PC-3 (cell line): ENCODE results near the gene ALG9. TPM values are rescaled to one million over a fixed set of nuclear protein-coding genes. Genes with fewer than 3 reads are reported as not detected.
A peak's percentile ranks its signal among the peaks of the same experiment; 100 is the strongest.

Source experiments
- ATAC-seq: fragments of 200-7000 bp; cut with Tn5 transposase; 2 replicates; pipeline ENCODE4 v1.9.1; 2020; ENCODE audit warnings: mild to moderate bottlenecking, moderate library complexity
- BruUV-seq: library from RNA; stranded (reverse); fragments of 400-500 nt; replicated peaks from 2 replicates; lab custom pipeline; 2021; lab: Mats Ljungman, UMichigan
- CTCF ChIA-PET: fragments of 300-600 bp; sonication (Branson Sonifier 250); formaldehyde crosslinking; loops from one replicate; lab custom pipeline; 2022; ENCODE audit warnings: antibody characterized with exemption; lab: Charles Lee
- POLR2A ChIA-PET: fragments of 300-600 bp; sonication (Branson Sonifier 250); formaldehyde crosslinking; loops from one replicate; lab custom pipeline; 2022; ENCODE audit warnings: antibody characterized with exemption; ENCODE audit not compliant: unreplicated experiment; lab: Charles Lee
- DNase-seq: peaks from one replicate; pipeline ENCODE4 v3.0.0-alpha.2; 2015
- H2AFZ ChIP-seq: fragments of 300-600 bp; sonication (generic); 2 replicates; pipeline ENCODE4 v1.6.0; 2016; ENCODE audit warnings: antibody characterized with exemption, low read length
- H3F3A ChIP-seq: fragments of 300-600 bp; sonication (generic); one replicate; pipeline ENCODE4 v1.6.0; 2017; ENCODE audit warnings: antibody characterized with exemption, low read length, control low read depth, mild to moderate bottlenecking; ENCODE audit not compliant: unreplicated experiment
- H3K27ac ChIP-seq: fragments of 300-600 bp; sonication (generic); 2 replicates; pipeline ENCODE4 v1.5.1; 2016; ENCODE audit warnings: mild to moderate bottlenecking, low read length
- H3K27me3 ChIP-seq: fragments of 300-600 bp; sonication (generic); 2 replicates; pipeline ENCODE4 v1.6.1; 2016; ENCODE audit warnings: low read length, mixed read lengths
- H3K36me3 ChIP-seq: fragments of 300-600 bp; sonication (generic); 2 replicates; pipeline ENCODE4 v1.6.1; 2016; ENCODE audit warnings: low read depth, mixed run types, low read length, mixed read lengths
- H3K4me1 ChIP-seq: fragments of 300-600 bp; sonication (generic); 2 replicates; pipeline ENCODE4 v1.5.1; 2016; ENCODE audit warnings: low read length; ENCODE audit not compliant: insufficient read depth
- H3K4me2 ChIP-seq: fragments of 300-600 bp; sonication (generic); 2 replicates; pipeline ENCODE4 v1.6.0; 2016; ENCODE audit warnings: low read length
- H3K4me3 ChIP-seq: fragments of 300-600 bp; sonication (generic); 2 replicates; pipeline ENCODE4 v1.5.1; 2016; ENCODE audit warnings: mild to moderate bottlenecking, low read length, mixed read lengths
- H3K79me2 ChIP-seq: fragments of 300-600 bp; sonication (generic); 2 replicates; pipeline ENCODE4 v1.6.1; 2017; ENCODE audit warnings: low read length, mixed read lengths
- H3K9ac ChIP-seq: fragments of 300-600 bp; sonication (generic); 2 replicates; pipeline ENCODE4 v1.6.0; 2016; ENCODE audit warnings: mild to moderate bottlenecking, low read length
- H3K9me2 ChIP-seq: fragments of 300-600 bp; sonication (generic); replicated peaks from 2 replicates; pipeline ENCODE4 v1.6.1; 2016; ENCODE audit warnings: mixed run types, low read length, mixed read lengths
- H3K9me3 ChIP-seq: fragments of 300-600 bp; sonication (generic); 2 replicates; pipeline ENCODE4 v1.6.1; 2016; ENCODE audit warnings: low read length, mixed read lengths
- H4K20me1 ChIP-seq: fragments of 300-600 bp; sonication (generic); 2 replicates; pipeline ENCODE4 v1.6.1; 2016; ENCODE audit warnings: low read length, mixed read lengths
- EZH2 ChIP-seq: fragments of 300-600 bp; sonication (generic); IDR thresholded peaks from one replicate; pipeline ENCODE4 v1.6.1; 2017; ENCODE audit warnings: antibody characterized with exemption, mild to moderate bottlenecking, low read length; ENCODE audit not compliant: unreplicated experiment
- EZH2phosphoT487 ChIP-seq: fragments of 300-600 bp; sonication (generic); IDR thresholded peaks from 2 replicates; pipeline ENCODE4 v1.6.1; 2018; ENCODE audit warnings: mild to moderate bottlenecking, antibody characterized with exemption, low read length, borderline replicate concordance
- intact Hi-C: fragments of 100-400 bp; cut with micrococcal nuclease; formaldehyde crosslinking; loops from 2 replicates; pipeline ENCODE4 v1.9.0; 2023
- total RNA-seq: library from RNA; depleted of rRNA; stranded (reverse); fragments of >200 nt; gene quantifications from 2 replicates; pipeline ENCODE4 v1.2.3, GENCODE V29; 2014
- TF ChIP-seq, protein P1 (sequence below): fragments of 300-600 bp; sonication (generic); conservative IDR thresholded peaks from 2 replicates; pipeline ENCODE4 v1.5.1; 2017; ENCODE audit warnings: antibody characterized with exemption, low read depth, mild to moderate bottlenecking, low read length

The ALG9 gene
- total RNA-seq, 1 experiment from 2014 or later, result 34.3 TPM

DNA sequence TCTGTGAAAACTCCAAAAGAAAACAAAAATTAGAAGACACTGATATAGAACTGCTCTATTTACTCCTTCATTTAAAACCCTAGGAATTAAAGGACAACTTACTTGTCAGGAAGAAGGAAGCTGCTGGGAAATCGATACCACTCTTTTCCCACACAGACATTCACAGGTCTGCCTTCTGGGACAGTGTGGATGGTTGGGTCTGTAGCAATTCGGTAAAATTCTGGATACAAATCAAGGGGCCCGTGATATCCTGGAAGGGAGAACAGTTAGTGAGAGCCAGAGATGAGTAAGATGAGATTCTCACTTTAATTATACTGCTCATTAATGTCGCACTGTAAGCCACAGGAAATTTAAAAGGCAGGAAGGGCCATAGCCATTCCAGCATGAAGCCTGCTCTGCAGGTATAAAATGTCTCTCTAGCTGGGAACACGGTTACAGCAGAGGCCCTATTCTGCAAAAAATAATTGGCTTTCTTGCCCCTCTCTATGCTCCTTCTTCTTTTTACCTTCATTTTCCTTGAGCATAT lies 34.0 kb downstream of the ALG9 start:
- ATAC-seq (no peak), DNase-seq (no peak)
- Histone ChIP-seq H3K9me3 (no peaks in the 10 kb centered on the region), H3K9ac (no peak overlapping the region), H3K4me1 (peaks cover 12% of the 10 kb centered on the region), H3K36me3 (peaks cover 39% of the 10 kb centered on the region; the same call in 1 of the 2 replicates), H4K20me1 (no peaks in the 10 kb centered on the region), H3K79me2 (no peaks in the 10 kb centered on the region), H3K27me3 (no peaks in the 10 kb centered on the region), H2AFZ (no peak overlapping the region), H3F3A (no peaks in the 10 kb centered on the region), H3K4me2 (peak overlapping the region; percentile 36; the same call in 1 of the 2 replicates), H3K27ac (peak overlapping the region; percentile 24; the same call in 1 of the 2 replicates), H3K4me3 (no peak overlapping the region), H3K9me2 (no peaks in the 10 kb centered on the region)
- ChIA-PET POLR2A (no interaction called here), CTCF (interaction anchor here (0.6 kb wide), 1 partner anchor 72 kb away, joined by 4 read pairs; no protein-coding TSS in a partner anchor)
- TF ChIP-seq EZH2phosphoT487 (no peak), EZH2 (no peak)
- TF ChIP-seq, protein P1, sequence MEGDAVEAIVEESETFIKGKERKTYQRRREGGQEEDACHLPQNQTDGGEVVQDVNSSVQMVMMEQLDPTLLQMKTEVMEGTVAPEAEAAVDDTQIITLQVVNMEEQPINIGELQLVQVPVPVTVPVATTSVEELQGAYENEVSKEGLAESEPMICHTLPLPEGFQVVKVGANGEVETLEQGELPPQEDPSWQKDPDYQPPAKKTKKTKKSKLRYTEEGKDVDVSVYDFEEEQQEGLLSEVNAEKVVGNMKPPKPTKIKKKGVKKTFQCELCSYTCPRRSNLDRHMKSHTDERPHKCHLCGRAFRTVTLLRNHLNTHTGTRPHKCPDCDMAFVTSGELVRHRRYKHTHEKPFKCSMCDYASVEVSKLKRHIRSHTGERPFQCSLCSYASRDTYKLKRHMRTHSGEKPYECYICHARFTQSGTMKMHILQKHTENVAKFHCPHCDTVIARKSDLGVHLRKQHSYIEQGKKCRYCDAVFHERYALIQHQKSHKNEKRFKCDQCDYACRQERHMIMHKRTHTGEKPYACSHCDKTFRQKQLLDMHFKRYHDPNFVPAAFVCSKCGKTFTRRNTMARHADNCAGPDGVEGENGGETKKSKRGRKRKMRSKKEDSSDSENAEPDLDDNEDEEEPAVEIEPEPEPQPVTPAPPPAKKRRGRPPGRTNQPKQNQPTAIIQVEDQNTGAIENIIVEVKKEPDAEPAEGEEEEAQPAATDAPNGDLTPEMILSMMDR, result no peak
- no TSS peak for BruUV-seq
- intact Hi-C loops, result no loop called here

DNA sequence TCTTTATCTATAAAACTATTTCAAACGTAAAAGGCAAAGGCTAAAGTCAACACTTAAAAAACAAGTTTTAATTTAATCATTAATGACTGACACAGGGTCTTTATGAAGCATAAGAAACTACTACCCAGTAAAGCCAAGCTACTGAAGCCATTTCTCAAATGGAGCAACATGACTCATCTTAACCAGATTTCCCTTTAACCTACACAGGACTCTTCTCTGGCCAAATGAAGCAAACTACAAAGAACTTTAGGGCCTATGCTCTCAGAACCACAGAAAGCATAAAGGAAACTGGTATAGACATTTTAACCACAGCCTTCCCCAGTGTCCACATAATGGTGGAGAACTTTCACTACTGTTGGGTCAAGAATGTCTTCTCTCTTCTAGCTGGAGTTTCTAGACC lies 34.7 kb downstream of the ALG9 start:
- TF ChIP-seq EZH2phosphoT487, result no peak
- TF ChIP-seq EZH2, result no peak
- TF ChIP-seq, protein P1, result no peak
- H2AFZ ChIP-seq, result no peak overlapping the region
- no peak overlapping the region for H3K9ac ChIP-seq
- H3K27ac ChIP-seq, result peak overlapping the region; percentile 24
- H3K4me3 ChIP-seq, result no peak overlapping the region
- H4K20me1 ChIP-seq, result no peaks in the 10 kb centered on the region
- H3K9me3 ChIP-seq, result no peaks in the 10 kb centered on the region
- H3K79me2 ChIP-seq, result no peaks in the 10 kb centered on the region
- ChIA-PET CTCF (interaction anchor here (0.6 kb wide), 1 partner anchor 72 kb away, joined by 4 read pairs; no protein-coding TSS in a partner anchor), POLR2A (interaction anchor here (0.5 to 0.7 kb wide), 2 partner anchors 106 to 239 kb away, joined by 3 to 7 read pairs; no protein-coding TSS in a partner anchor)
- ATAC-seq (peak; percentile 68), DNase-seq (peak; percentile 61)
- no peaks in the 10 kb centered on the region for H3K9me2 ChIP-seq
- peaks cover 12% of the 10 kb centered on the region for H3K4me1 ChIP-seq
- intact Hi-C loops, result no loop called here
- no TSS peak for BruUV-seq
- peak overlapping the region; percentile 36 for H3K4me2 ChIP-seq
- peaks cover 39% of the 10 kb centered on the region; the same call in 1 of the 2 replicates for H3K36me3 ChIP-seq
- H3K27me3 ChIP-seq, result no peaks in the 10 kb centered on the region
- H3F3A ChIP-seq, result no peaks in the 10 kb centered on the region

DNA sequence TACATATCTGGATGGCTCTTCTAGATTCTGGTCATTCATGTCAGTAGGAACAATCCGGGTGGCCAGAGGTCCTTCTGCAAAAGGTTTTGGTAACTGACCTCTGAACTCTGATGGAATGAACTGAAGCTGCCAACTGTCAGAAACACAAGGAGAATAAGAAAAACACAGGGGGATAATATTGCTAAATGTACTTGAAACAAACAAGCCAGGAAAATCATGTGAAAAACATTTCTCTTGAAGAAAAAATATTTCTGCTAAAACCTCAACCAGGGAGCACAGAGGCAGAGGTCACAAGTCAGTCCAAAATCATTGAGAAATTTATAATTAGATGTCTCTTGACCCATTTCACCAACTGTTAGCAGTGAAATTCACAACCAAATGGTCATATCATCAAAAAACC lies 35.2 kb downstream of the ALG9 start:
- CTCF ChIA-PET, result no interaction called here

More for the DNA sequence above, 35.2 kb downstream of the ALG9 start:
- BruUV-seq, result no TSS peak
- Histone ChIP-seq H3K9me3 (no peaks in the 10 kb centered on the region), H3K27me3 (no peaks in the 10 kb centered on the region), H3K79me2 (no peaks in the 10 kb centered on the region), H3K36me3 (peaks cover 39% of the 10 kb centered on the region; the same call in 1 of the 2 replicates), H3F3A (no peaks in the 10 kb centered on the region), H2AFZ (no peak overlapping the region), H3K27ac (no peak overlapping the region), H3K9ac (no peak overlapping the region), H3K4me1 (peaks cover 12% of the 10 kb centered on the region), H3K9me2 (no peaks in the 10 kb centered on the region), H3K4me2 (no peak overlapping the region; the same call in 1 of the 2 replicates), H3K4me3 (no peak overlapping the region), H4K20me1 (no peaks in the 10 kb centered on the region)
- intact Hi-C loops, result no loop called here
- POLR2A ChIA-PET, result interaction anchor here (0.5 kb wide), 1 partner anchor 106 kb away, joined by 3 read pairs; no protein-coding TSS in a partner anchor
- no peak for TF ChIP-seq EZH2
- TF ChIP-seq, protein P1, result no peak
- TF ChIP-seq EZH2phosphoT487, result no peak
- ATAC-seq, result no peak
- no peak for DNase-seq
